IMR-90 (cell line): ENCODE measurements around the gene OR2V2. TPM values are rescaled to one million over a fixed set of nuclear protein-coding genes. Genes with fewer than 3 reads are reported as not detected.

Experiments
- ATAC-seq: fragments of 200-7000 bp; cut with Tn5 transposase; 2 replicates; pipeline ENCODE4 v1.9.1; 2020; ENCODE audit warnings: low read depth, mild to moderate bottlenecking, moderate library complexity
- BruUV-seq: library from RNA; stranded (reverse); fragments of 400-500 nt; replicated peaks from 2 replicates; lab custom pipeline; 2021; lab: Mats Ljungman, UMichigan
- CTCF ChIA-PET: fragments of 300-600 bp; formaldehyde crosslinking; extraction: SDS; loops from one replicate; lab custom pipeline; 2021; ENCODE audit warnings: antibody characterized with exemption; lab: Yijun Ruan, JAX
- POLR2A ChIA-PET: fragments of 300-600 bp; sonication (Branson Sonifier 250); formaldehyde crosslinking; loops from one replicate; lab custom pipeline; 2022; ENCODE audit warnings: antibody characterized with exemption; ENCODE audit not compliant: unreplicated experiment; lab: Charles Lee
- DNase-seq: peaks from one replicate; pipeline ENCODE4 v3.0.0; 2013
- H2AFZ ChIP-seq: replicated peaks from 2 replicates; pipeline ENCODE3; 2013; ENCODE audit warnings: low read length, mild to moderate bottlenecking; ENCODE audit not compliant: poor library complexity
- H2AK5ac ChIP-seq: 2 replicates; pipeline ENCODE4 v1.6.1; 2013; ENCODE audit warnings: low read depth, low read length, inconsistent platforms
- H2AK9ac ChIP-seq: replicated peaks from 2 replicates; pipeline ENCODE3; 2013; ENCODE audit warnings: mild to moderate bottlenecking, low read depth, low read length, moderate library complexity; ENCODE audit not compliant: poor library complexity
- H2BK120ac ChIP-seq: 2 replicates; pipeline ENCODE4 v1.6.1; 2013; ENCODE audit warnings: low read depth, low read length, inconsistent platforms
- H2BK15ac ChIP-seq: 3 replicates; pipeline ENCODE4 v1.6.1; 2013; ENCODE audit warnings: low read depth, low read length, inconsistent platforms
- H2BK20ac ChIP-seq: 2 replicates; pipeline ENCODE4 v1.6.1; 2013; ENCODE audit warnings: low read depth, mild to moderate bottlenecking, inconsistent platforms, low read length, moderate library complexity
- H2BK5ac ChIP-seq: 2 replicates; pipeline ENCODE4 v1.6.1; 2013; ENCODE audit warnings: mild to moderate bottlenecking, low read depth, low read length, inconsistent platforms; ENCODE audit not compliant: poor library complexity, severe bottlenecking
- H3K14ac ChIP-seq: replicated peaks from 2 replicates; pipeline ENCODE4 v1.6.1; 2013; ENCODE audit warnings: low read depth, low read length, inconsistent platforms
- H3K18ac ChIP-seq: 2 replicates; pipeline ENCODE4 v1.6.1; 2013; ENCODE audit warnings: low read depth, low read length, control low read depth
- H3K23ac ChIP-seq: 2 replicates; pipeline ENCODE4 v1.6.1; 2013; ENCODE audit warnings: low read depth, low read length, inconsistent platforms
- H3K27ac ChIP-seq: 2 replicates; pipeline ENCODE4 v1.5.1; 2013; ENCODE audit warnings: mild to moderate bottlenecking, control low read depth, low read length; ENCODE audit not compliant: insufficient read depth
- H3K27me3 ChIP-seq: 2 replicates; pipeline ENCODE4 v1.6.1; 2013; ENCODE audit warnings: low read length; ENCODE audit not compliant: control insufficient read depth, insufficient read depth
- H3K36me3 ChIP-seq: 2 replicates; pipeline ENCODE4 v1.6.1; 2013; ENCODE audit warnings: low read length, mixed read lengths; ENCODE audit not compliant: control insufficient read depth, insufficient read depth
- H3K4ac ChIP-seq: 2 replicates; pipeline ENCODE4 v1.6.1; 2013; ENCODE audit warnings: low read depth, low read length, inconsistent platforms
- H3K4me1 ChIP-seq: 2 replicates; pipeline ENCODE4 v1.6.1; 2013; ENCODE audit warnings: low read length, mixed read lengths; ENCODE audit not compliant: control insufficient read depth, insufficient read depth
- H3K4me2 ChIP-seq: 2 replicates; pipeline ENCODE4 v1.6.1; 2013; ENCODE audit warnings: low read depth, mild to moderate bottlenecking, control low read depth, low read length, moderate library complexity
- H3K4me3 ChIP-seq: 2 replicates; pipeline ENCODE4 v1.5.1; 2013; ENCODE audit warnings: low read depth, mild to moderate bottlenecking, control low read depth, low read length, moderate library complexity; ENCODE audit not compliant: insufficient read depth
- H3K56ac ChIP-seq: 2 replicates; pipeline ENCODE4 v1.6.1; 2013; ENCODE audit warnings: low read length, inconsistent platforms; ENCODE audit not compliant: insufficient read depth; ENCODE audit errors: extremely low read depth
- H3K79me1 ChIP-seq, 2 experiments: 2 replicates each; pipeline ENCODE4 v1.6.1; 2013; ENCODE audit warnings: low read length in 2 of 2, inconsistent platforms in 1 of 2, low read depth in 1 of 2
- H3K9ac ChIP-seq: 2 replicates; pipeline ENCODE4 v1.6.1; 2013; ENCODE audit warnings: low read depth, low read length, control low read depth
- H3K9me1 ChIP-seq: 2 replicates; pipeline ENCODE4 v1.6.1; 2013; ENCODE audit warnings: low read length, inconsistent platforms; ENCODE audit not compliant: insufficient read depth
- H3K9me3 ChIP-seq: 2 replicates; pipeline ENCODE4 v1.6.1; 2013; ENCODE audit warnings: low read length; ENCODE audit not compliant: control insufficient read depth, insufficient read depth
- H4K20me1 ChIP-seq: 2 replicates; pipeline ENCODE4 v1.6.1; 2013; ENCODE audit warnings: low read length, inconsistent platforms; ENCODE audit not compliant: insufficient read depth
- H4K5ac ChIP-seq: 2 replicates; pipeline ENCODE4 v1.6.1; 2013; ENCODE audit warnings: mild to moderate bottlenecking, low read depth, low read length, control low read depth
- H4K8ac ChIP-seq, 2 experiments: 2 replicates each; pipeline ENCODE4 v1.6.1; 2013; ENCODE audit warnings: low read depth in 2 of 2, low read length in 2 of 2, control low read depth in 1 of 2, inconsistent platforms in 1 of 2
- H4K91ac ChIP-seq: 2 replicates; pipeline ENCODE4 v1.6.1; 2013; ENCODE audit warnings: low read depth, low read length, inconsistent platforms; ENCODE audit not compliant: insufficient read depth
- BHLHE40 ChIP-seq: fragments of 150-350 bp; IDR thresholded peaks from 2 replicates; pipeline ENCODE4 v1.6.1; 2016; ENCODE audit warnings: mild to moderate bottlenecking, low read depth, low read length
- CHD1 ChIP-seq: IDR thresholded peaks from 2 replicates; pipeline ENCODE4 v1.6.1; 2012; ENCODE audit warnings: low read depth, low read length, improper control_type of control experiment
- CTCF ChIP-seq: conservative IDR thresholded peaks from 2 replicates; pipeline ENCODE4 v1.5.1; 2012; ENCODE audit warnings: mild to moderate bottlenecking, low read depth, low read length, improper control_type of control experiment
- FOS ChIP-seq: fragments of 150-350 bp; IDR thresholded peaks from 2 replicates; pipeline ENCODE4 v1.6.1; 2016; ENCODE audit warnings: low read depth, low read length
- MAFK ChIP-seq: IDR thresholded peaks from 2 replicates; pipeline ENCODE4 v1.6.1; 2012; ENCODE audit warnings: low read depth, low read length, improper control_type of control experiment
- MXI1 ChIP-seq: IDR thresholded peaks from 2 replicates; pipeline ENCODE4 v1.6.1; 2012; ENCODE audit warnings: low read depth, mild to moderate bottlenecking, low read length, moderate library complexity, borderline replicate concordance
- NFE2L2 ChIP-seq: fragments of 150-350 bp; IDR thresholded peaks from 2 replicates; pipeline ENCODE4 v1.6.1; 2016; ENCODE audit warnings: low read depth, mild to moderate bottlenecking, low read length
- POLR2A ChIP-seq: IDR thresholded peaks from 2 replicates; pipeline ENCODE4 v1.6.1; 2012; ENCODE audit warnings: mild to moderate bottlenecking, low read depth, low read length
- RAD21 ChIP-seq: IDR thresholded peaks from 2 replicates; pipeline ENCODE4 v1.6.1; 2012; ENCODE audit warnings: low read length, improper control_type of control experiment
- RCOR1 ChIP-seq: IDR thresholded peaks from 2 replicates; pipeline ENCODE4 v1.6.1; 2012; ENCODE audit warnings: mild to moderate bottlenecking, low read length, improper control_type of control experiment; ENCODE audit not compliant: insufficient replicate concordance
- RFX5 ChIP-seq: IDR thresholded peaks from 2 replicates; pipeline ENCODE4 v1.8.0; 2012; ENCODE audit warnings: low read depth, mild to moderate bottlenecking, low read length, moderate library complexity
- WGBS, 2 experiments: methylation state at CpG; one replicate each; pipeline versions ENCODE4 v1.1.5 to v1.1.7; 2013; ENCODE audit warnings: missing lambda C conversion rate in 2 of 2; ENCODE audit not compliant: insufficient read length in 1 of 2; ENCODE audit errors: extremely low coverage in 2 of 2; 5-methylcytosine and 5-hydroxymethylcytosine counted together
- dilution Hi-C: fragments of 300-500 bp; cut with HindIII; formaldehyde crosslinking; loops from one replicate; pipeline ENCODE4 v1.14.3; 2018; ENCODE audit warnings: low sequenced_read_pairs; ENCODE audit not compliant: unreplicated experiment
- in situ Hi-C: fragments of 300-500 bp; cut with MboI; formaldehyde crosslinking; loops from 3 replicates; pipeline ENCODE4 v1.14.3; 2019; ENCODE audit warnings: low sequenced_read_pairs, inconsistent platforms, mixed read lengths
- intact Hi-C: fragments of 100-400 bp; cut with micrococcal nuclease; formaldehyde crosslinking; loops from 2 replicates; pipeline ENCODE4 v1.10.0; 2022
- polyA plus RNA-seq, 3 experiments: library from polyadenylated mRNA; depleted of rRNA; stranded (reverse); fragments of >200 nt; gene quantifications; 2 replicates each; pipeline ENCODE4 v1.2.3, GENCODE V29; 2012; ENCODE audit warnings: low replicate concordance in 1 of 3
- total RNA-seq: library from RNA; depleted of rRNA; stranded (reverse); fragments of >200 nt; gene quantifications from 2 replicates; pipeline ENCODE4 v1.2.3, GENCODE V29; 2012

OR2V2 gene
- total and polyA plus RNA-seq, 2 of the 4 experiments (the other 2 are of a cell fraction) = not detected

GRCh38 chr5:181158869-181159268 lies 11.5 kb downstream of the OR2V2 start:
- Histone ChIP-seq H3K4me1 (peaks cover 4% of the 10 kb centered on the region), H3K56ac (no peak overlapping the region), H4K91ac (no peak overlapping the region), H3K4me2 (no peak overlapping the region), H3K9me3 (no peaks in the 10 kb centered on the region), H3K27ac (no peak overlapping the region), H2BK120ac (no peak overlapping the region), H3K9ac (no peak overlapping the region), H3K36me3 (no peaks in the 10 kb centered on the region), H2AK9ac (peak overlapping the region; percentile 76), H3K14ac (no peak overlapping the region), H2AK5ac (no peak overlapping the region), H3K79me1 (no peaks in the 10 kb centered on the region), H4K5ac (no peak overlapping the region), H3K27me3 (peaks cover 4% of the 10 kb centered on the region), H3K4me3 (no peak overlapping the region), H3K18ac (no peak overlapping the region), H2AFZ (no peak overlapping the region), H2BK5ac (no peak overlapping the region), H2BK20ac (no peak overlapping the region), H3K4ac (no peak overlapping the region), H4K20me1 (no peaks in the 10 kb centered on the region), H3K23ac (no peak overlapping the region), H2BK15ac (no peak overlapping the region), H4K8ac (no peak overlapping the region), H3K9me1 (peaks cover 3% of the 10 kb centered on the region)
- BruUV-seq = no TSS peak
- ATAC-seq (no peak), DNase-seq (no peak)
- POLR2A ChIA-PET = no interaction called here
- intact Hi-C loops = loop anchor here (1.0 to 5.0 kb wide), 3 partner anchors 25 to 375 kb away; no protein-coding TSS in a partner anchor
- dilution Hi-C loops = no loop called here
- CTCF ChIA-PET = interaction anchor here (0.6 kb wide), 1 partner anchor 39 kb away, joined by 3 read pairs; no protein-coding TSS in a partner anchor
- in situ Hi-C loops = loop anchor here (10.0 kb wide), 1 partner anchor 284 kb away; no protein-coding TSS in a partner anchor
- WGBS, 2 experiments = no CpG with 5 or more reads among the region's 3 CpGs
- TF ChIP-seq RFX5 = no peak
- no peak for TF ChIP-seq BHLHE40
- no peak for TF ChIP-seq POLR2A
- TF ChIP-seq CTCF = no peak
- TF ChIP-seq MAFK = no peak
- TF ChIP-seq RCOR1 = no peak
- TF ChIP-seq MXI1 = no peak
- no peak for TF ChIP-seq RAD21
- no peak for TF ChIP-seq NFE2L2
- TF ChIP-seq CHD1 = no peak
- no peak for TF ChIP-seq FOS
